K562 (cell line): ENCODE data around the gene TSC22D3. TPM values are rescaled to one million over a fixed set of nuclear protein-coding genes. Genes with fewer than 3 reads are reported as not detected.

ENCODE experiments used
- ATAC-seq: fragments of 200-7000 bp; cut with Tn5 transposase; 3 replicates; pipeline ENCODE4 v1.9.1; 2020; ENCODE audit warnings: moderate library complexity
- BruUV-seq: library from RNA; stranded (reverse); fragments of 400-500 nt; replicated peaks from 2 replicates; lab custom pipeline; 2021; lab: Mats Ljungman, UMichigan
- CTCF ChIA-PET: fragments of 300-600 bp; formaldehyde crosslinking; extraction: SDS; loops from one replicate; lab custom pipeline; 2021; ENCODE audit warnings: low intra/inter-chr PET ratio; lab: Yijun Ruan, JAX
- POLR2A ChIA-PET: fragments of 300-600, 350-650 bp; sonication (Branson Sonifier 250); formaldehyde crosslinking; extraction: SDS; loops from one replicate; lab custom pipeline; 2021; ENCODE audit warnings: antibody characterized with exemption, inconsistent platforms; lab: Yijun Ruan, JAX
- DNase-seq, 4 experiments: peaks; one replicate each; pipeline versions ENCODE4 v3.0.0 to v3.0.0-alpha.2; 2011 to 2018; ENCODE audit warnings: low spot score in 3 of 4, mixed read lengths in 3 of 4; ENCODE audit errors: extremely low read depth in 1 of 4
- FAIRE-seq: peaks from 2 replicates; lab custom pipeline; 2011; peaks lifted over from hg19 to GRCh38; lab: Jason Lieb, UNC
- H2AFZ ChIP-seq: 2 replicates; pipeline ENCODE4 v1.6.0; 2011; ENCODE audit warnings: low read depth, low read length, control low read depth, inconsistent platforms
- H3K27ac ChIP-seq: fragments of 200-600 bp; 3 replicates; pipeline ENCODE4 v1.8.0; 2011; ENCODE audit warnings: low read depth, mild to moderate bottlenecking, control low read depth, inconsistent platforms, low read length, moderate library complexity, mixed read lengths; ENCODE audit errors: extremely low read depth
- H3K27me3 ChIP-seq, 2 experiments: fragments of 300-600 bp in 1 of 2; 2 replicates in 1 of 2; 3 replicates in 1 of 2; pipeline versions ENCODE4 v1.6.0 to v1.8.0; 2011; ENCODE audit warnings: inconsistent platforms in 2 of 2, low read length in 2 of 2, mild to moderate bottlenecking in 1 of 2, mixed read lengths in 1 of 2, moderate library complexity in 1 of 2; ENCODE audit not compliant: control insufficient read depth in 2 of 2, insufficient read depth in 2 of 2
- H3K36me3 ChIP-seq: fragments of 300-600 bp; 3 replicates; pipeline ENCODE4 v1.8.0; 2011; ENCODE audit warnings: mild to moderate bottlenecking, low read length, inconsistent platforms; ENCODE audit not compliant: control insufficient read depth, insufficient read depth
- H3K4me1 ChIP-seq, 2 experiments: fragments of 200-600 bp in 1 of 2; replicated peaks in 1 of 2; 2 replicates in 1 of 2; 3 replicates in 1 of 2; pipeline versions ENCODE4 v1.5.1 to v1.8.0; 2011; ENCODE audit warnings: inconsistent platforms in 2 of 2, low read length in 2 of 2, mild to moderate bottlenecking in 1 of 2, mixed read lengths in 1 of 2, moderate library complexity in 1 of 2; ENCODE audit not compliant: control insufficient read depth in 2 of 2, insufficient read depth in 2 of 2
- H3K4me2 ChIP-seq: 2 replicates; pipeline ENCODE4 v1.6.1; 2011; ENCODE audit warnings: low read length, control low read depth, inconsistent platforms, mixed read lengths; ENCODE audit not compliant: insufficient read depth
- H3K4me3 ChIP-seq: fragments of 200-600 bp; sonication (generic), shearing (Covaris generic); 2 replicates; pipeline ENCODE4 v1.5.1; 2016; ENCODE audit warnings: control low read depth, inconsistent platforms
- H3K79me2 ChIP-seq: fragments of 200-600 bp; 3 replicates; pipeline ENCODE4 v1.8.0; 2011; ENCODE audit warnings: low read length, inconsistent platforms; ENCODE audit not compliant: control insufficient read depth, insufficient read depth
- H3K9ac ChIP-seq, 2 experiments: 2 replicates each; pipeline versions ENCODE4 v1.6.0 to v1.6.1; 2011; ENCODE audit warnings: low read depth in 2 of 2, low read length in 2 of 2, control low read depth in 1 of 2, inconsistent platforms in 1 of 2, mild to moderate bottlenecking in 1 of 2, mixed read lengths in 1 of 2; ENCODE audit not compliant: insufficient read depth in 1 of 2
- H3K9me1 ChIP-seq: one replicate; pipeline ENCODE4 v1.6.0; 2011; ENCODE audit warnings: inconsistent platforms, mild to moderate bottlenecking, low read length, moderate library complexity; ENCODE audit not compliant: control insufficient read depth, insufficient read depth
- H3K9me3 ChIP-seq: replicated peaks from 2 replicates; pipeline ENCODE4 v1.5.1; 2011; ENCODE audit warnings: low read depth, low read length, inconsistent platforms; ENCODE audit not compliant: control insufficient read depth, insufficient read depth
- H4K20me1 ChIP-seq: replicated peaks from 2 replicates; pipeline ENCODE4 v1.6.1; 2011; ENCODE audit warnings: low read length, inconsistent platforms, mixed read lengths; ENCODE audit not compliant: control insufficient read depth, insufficient read depth
- CBFA2T3 ChIP-seq: fragments of 450-650 bp; IDR thresholded peaks from 2 replicates; pipeline ENCODE4 v1.6.1; 2017
- CTBP1 ChIP-seq: fragments of 450-650 bp; IDR thresholded peaks from 2 replicates; pipeline ENCODE4 v1.6.1; 2016; ENCODE audit warnings: borderline replicate concordance
- EP300 ChIP-seq: IDR thresholded peaks from 2 replicates; pipeline ENCODE4 v1.6.1; 2012; ENCODE audit warnings: low read length, improper control_type of control experiment
- FOS ChIP-seq: IDR thresholded peaks from 3 replicates; pipeline ENCODE4 v1.6.1; 2011; ENCODE audit not compliant: insufficient read length; ENCODE audit errors: extremely low read depth
- HDAC2 ChIP-seq: fragments of 450-650 bp; IDR thresholded peaks from 2 replicates; pipeline ENCODE4 v1.6.1; 2016; ENCODE audit warnings: mild to moderate bottlenecking
- HDAC8 ChIP-seq: fragments of 450-650 bp; IDR thresholded peaks from 2 replicates; pipeline ENCODE4 v1.6.1; 2016; ENCODE audit warnings: mild to moderate bottlenecking, missing genetic modification characterization, moderate library complexity, missing compliant biosample characterization
- JUND ChIP-seq, 2 experiments: IDR thresholded peaks; 2 replicates in 1 of 2; 3 replicates in 1 of 2; pipeline ENCODE4 v1.6.1; 2011; ENCODE audit warnings: borderline replicate concordance in 2 of 2, low read depth in 2 of 2, low read length in 2 of 2, improper control_type of control experiment in 1 of 2, missing biosample characterization in 1 of 2, missing genetic modification characterization in 1 of 2, missing genetic modification reagents in 1 of 2
- KLF6 ChIP-seq: fragments of 250-450 bp; sonication (Bioruptor Pico); IDR thresholded peaks from 2 replicates; pipeline ENCODE4 v1.4.0; 2020; ENCODE audit warnings: mild to moderate bottlenecking, moderate library complexity, borderline replicate concordance
- L3MBTL2 ChIP-seq: fragments of 450-650 bp; IDR thresholded peaks from 2 replicates; pipeline ENCODE4 v1.6.1; 2016; ENCODE audit warnings: mild to moderate bottlenecking, moderate library complexity
- NR2C2 ChIP-seq, 2 experiments: fragments of 200-800 bp in 1 of 2; sonication (Bioruptor generic) in 1 of 2; sonication (generic) in 1 of 2; formaldehyde crosslinking in 1 of 2; IDR thresholded peaks; 2 replicates each; pipeline versions ENCODE4 v1.6.1 to v1.8.0; 2016 to 2022; ENCODE audit warnings: mild to moderate bottlenecking in 1 of 2, missing compliant biosample characterization in 1 of 2, missing genetic modification characterization in 1 of 2, missing genetic modification reagents in 1 of 2
- NRF1 ChIP-seq, 2 experiments: fragments of 450-650 bp; IDR thresholded peaks in 1 of 2; conservative IDR thresholded peaks in 1 of 2; 2 replicates each; pipeline ENCODE4 v1.6.1; 2014; ENCODE audit warnings: mild to moderate bottlenecking in 2 of 2
- NUFIP1 ChIP-seq: fragments of 450-650 bp; IDR thresholded peaks from 2 replicates; pipeline ENCODE4 v1.6.1; 2018; ENCODE audit not compliant: partially characterized antibody
- RCOR1 ChIP-seq, 2 experiments: IDR thresholded peaks; 2 replicates each; pipeline ENCODE4 v1.6.1; 2012; ENCODE audit warnings: low read depth in 2 of 2, low read length in 2 of 2, borderline replicate concordance in 1 of 2, improper control_type of control experiment in 1 of 2
- SREBF1 ChIP-seq: fragments of 150-350 bp; IDR thresholded peaks from 2 replicates; pipeline ENCODE4 v1.6.1; 2014; ENCODE audit warnings: antibody characterized with exemption, low read depth, low read length, borderline replicate concordance
- TEAD2 ChIP-seq: fragments of 450-650 bp; IDR thresholded peaks from 2 replicates; pipeline ENCODE4 v1.6.1; 2016; ENCODE audit warnings: missing genetic modification characterization, control low read depth, missing compliant biosample characterization
- WGBS: fragments of 100-300 bp; shearing (Covaris generic); methylation state at CpG from one replicate; pipeline ENCODE4 v1.1.6; 2016; ENCODE audit warnings: low coverage, mixed read lengths; ENCODE audit not compliant: insufficient coverage; ENCODE audit errors: missing lambda C conversion rate; 5-methylcytosine and 5-hydroxymethylcytosine counted together
- in situ Hi-C: fragments of 300-500 bp; cut with MboI; formaldehyde crosslinking; loops from 4 replicates; pipeline ENCODE4 v1.15.0; 2018; ENCODE audit warnings: inconsistent platforms, mixed read lengths
- intact Hi-C: fragments of 100-400 bp; cut with micrococcal nuclease; formaldehyde crosslinking; loops from 2 replicates; pipeline ENCODE4 v1.14.2; 2022
- polyA plus RNA-seq, 8 experiments: library from polyadenylated mRNA; depleted of rRNA in 4 of 8; stranded (reverse) in 5 of 8; unstranded in 3 of 8; fragments of >200 nt; fragmentation: Nextera tagmentation in 2 of 8; fragmentation: Illumina TruSeq in 1 of 8; extraction: Ambion mirVana in 2 of 8; extraction: Trizol in 1 of 8; gene quantifications; 2 replicates each; pipeline versions ENCODE4 v1.2.1 to v1.2.3, GENCODE V29; 2011 to 2014; ENCODE audit warnings: inconsistent platforms in 1 of 8, missing spikeins in 1 of 8
- total RNA-seq, 7 experiments: library from RNA; depleted of rRNA in 6 of 7; stranded (reverse); fragments of >200 nt in 6 of 7; fragmentation: Illumina TruSeq in 2 of 7; extraction: Trizol in 2 of 7; gene quantifications; 2 replicates each; pipeline versions ENCODE4 v1.2.1 to v1.2.3, GENCODE V29; 2011 to 2021; ENCODE audit warnings: low replicate concordance in 1 of 7
- TF ChIP-seq, protein P1 (sequence below): fragments of 450-650 bp; IDR thresholded peaks from 2 replicates; pipeline ENCODE4 v1.7.1; 2018; ENCODE audit warnings: mild to moderate bottlenecking, low read depth; ENCODE audit not compliant: partially characterized antibody
- TF ChIP-seq, protein P2 (sequence below): sonication (generic); formaldehyde crosslinking; IDR thresholded peaks from 2 replicates; pipeline ENCODE4 v1.5.0; 2020; ENCODE audit warnings: missing genetic modification reagents

The TSC22D3 gene
- total and polyA plus RNA-seq, 9 of the 15 experiments (the other 6 are each of a cell fraction or from before 2014, with no cell fraction given) = 0.48 to 3.0 (median 0.87) TPM

DNA sequence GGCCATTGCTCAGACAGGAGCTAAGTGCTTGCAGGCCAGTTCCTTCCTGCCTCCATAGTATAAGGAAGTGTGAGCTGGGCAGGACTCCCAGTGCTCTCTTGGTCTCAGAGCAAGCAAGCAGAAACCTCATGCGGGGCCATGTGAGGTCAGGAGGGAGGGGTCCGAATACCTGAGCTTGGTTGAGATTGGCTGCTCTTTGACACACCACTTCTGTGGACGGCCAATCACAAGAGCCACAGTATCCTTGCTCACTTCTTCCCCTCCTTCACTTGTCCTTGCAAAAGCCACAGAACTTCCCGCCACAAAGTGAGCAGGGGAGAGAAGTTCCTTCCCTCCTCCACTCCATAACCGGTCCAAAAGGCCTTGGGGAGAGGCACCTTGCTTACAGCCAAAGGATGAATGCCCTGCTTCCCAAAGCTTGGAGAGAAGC lies 90.6 kb downstream of the TSC22D3 start:
- in situ Hi-C loops (no loop called here), intact Hi-C loops (no loop called here)
- H3K36me3 ChIP-seq = no peaks in the 10 kb centered on the region
- H3K4me3 ChIP-seq = no peak overlapping the region
- no peaks in the 10 kb centered on the region for H3K9me1 ChIP-seq
- peak; percentile 89 for FAIRE-seq
- H3K9ac ChIP-seq = peak overlapping the region in 1 of 2 experiments; percentile 12; a peak in 1 of 4 replicates
- ChIA-PET CTCF (interaction anchor here (0.7 kb wide), 1 partner anchor 105 kb away, joined by 3 read pairs; no protein-coding TSS in a partner anchor), POLR2A (interaction anchor here (0.6 to 1.0 kb wide), 4 partner anchors 10 to 19 kb away, joined by 3 to 5 read pairs (median 4); no protein-coding TSS in a partner anchor)
- BruUV-seq = no TSS peak
- peak; percentile 99 for ATAC-seq
- peak overlapping the region; percentile 74 for H2AFZ ChIP-seq
- H3K9me3 ChIP-seq = no peaks in the 10 kb centered on the region
- no peaks in the 10 kb centered on the region for H4K20me1 ChIP-seq
- H3K4me2 ChIP-seq = peak overlapping the region; percentile 21; the same call in 1 of the 2 replicates
- H3K27ac ChIP-seq = peak overlapping the region; percentile 48; the same call in 1 of the 3 replicates
- DNase-seq = peak; percentile 69 to 81 (median 77)
- H3K27me3 ChIP-seq = no peaks in the 10 kb centered on the region
- peaks cover 0 to 12% of the 10 kb centered on the region in 2 experiments; a peak in 3 of 5 replicates for H3K4me1 ChIP-seq
- 3% methylated on average over 4 of the region's 5 CpGs for WGBS
- no peaks in the 10 kb centered on the region for H3K79me2 ChIP-seq
- 0 out of 2 replicates have a peak, but pooled peaks have one; percentile 32 for TF ChIP-seq HDAC8
- peak in 1 of 2 experiments; percentile 14; a peak in 1 of 4 replicates for TF ChIP-seq RCOR1 (IDR thresholded peaks at IDR 0.05; ENCODE audit: borderline replicate concordance in 1 of 2, low read depth in 2 of 2, low read length in 2 of 2)
- peak; percentile 29 for TF ChIP-seq FOS
- TF ChIP-seq, protein P1, sequence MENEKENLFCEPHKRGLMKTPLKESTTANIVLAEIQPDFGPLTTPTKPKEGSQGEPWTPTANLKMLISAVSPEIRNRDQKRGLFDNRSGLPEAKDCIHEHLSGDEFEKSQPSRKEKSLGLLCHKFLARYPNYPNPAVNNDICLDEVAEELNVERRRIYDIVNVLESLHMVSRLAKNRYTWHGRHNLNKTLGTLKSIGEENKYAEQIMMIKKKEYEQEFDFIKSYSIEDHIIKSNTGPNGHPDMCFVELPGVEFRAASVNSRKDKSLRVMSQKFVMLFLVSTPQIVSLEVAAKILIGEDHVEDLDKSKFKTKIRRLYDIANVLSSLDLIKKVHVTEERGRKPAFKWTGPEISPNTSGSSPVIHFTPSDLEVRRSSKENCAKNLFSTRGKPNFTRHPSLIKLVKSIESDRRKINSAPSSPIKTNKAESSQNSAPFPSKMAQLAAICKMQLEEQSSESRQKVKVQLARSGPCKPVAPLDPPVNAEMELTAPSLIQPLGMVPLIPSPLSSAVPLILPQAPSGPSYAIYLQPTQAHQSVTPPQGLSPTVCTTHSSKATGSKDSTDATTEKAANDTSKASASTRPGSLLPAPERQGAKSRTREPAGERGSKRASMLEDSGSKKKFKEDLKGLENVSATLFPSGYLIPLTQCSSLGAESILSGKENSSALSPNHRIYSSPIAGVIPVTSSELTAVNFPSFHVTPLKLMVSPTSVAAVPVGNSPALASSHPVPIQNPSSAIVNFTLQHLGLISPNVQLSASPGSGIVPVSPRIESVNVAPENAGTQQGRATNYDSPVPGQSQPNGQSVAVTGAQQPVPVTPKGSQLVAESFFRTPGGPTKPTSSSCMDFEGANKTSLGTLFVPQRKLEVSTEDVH = peak; percentile 83
- TF ChIP-seq EP300 = peak; percentile 18; the same call in 1 of the 2 replicates
- TF ChIP-seq NUFIP1 = no peak
- peak; percentile 59; the same call in 1 of the 2 replicates for TF ChIP-seq CTBP1
- TF ChIP-seq TEAD2 (tag) = no peak
- peak; percentile 87 for TF ChIP-seq L3MBTL2
- TF ChIP-seq, protein P2, sequence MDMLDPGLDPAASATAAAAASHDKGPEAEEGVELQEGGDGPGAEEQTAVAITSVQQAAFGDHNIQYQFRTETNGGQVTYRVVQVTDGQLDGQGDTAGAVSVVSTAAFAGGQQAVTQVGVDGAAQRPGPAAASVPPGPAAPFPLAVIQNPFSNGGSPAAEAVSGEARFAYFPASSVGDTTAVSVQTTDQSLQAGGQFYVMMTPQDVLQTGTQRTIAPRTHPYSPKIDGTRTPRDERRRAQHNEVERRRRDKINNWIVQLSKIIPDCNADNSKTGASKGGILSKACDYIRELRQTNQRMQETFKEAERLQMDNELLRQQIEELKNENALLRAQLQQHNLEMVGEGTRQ (CRISPR knock-in tag) = no peak
- no peak for TF ChIP-seq JUND (IDR thresholded peaks at IDR 0.05; ENCODE audit: borderline replicate concordance, low read depth, low read length)
- peak; percentile 42; the same call in 1 of the 3 replicates for TF ChIP-seq JUND (tag; IDR thresholded peaks at IDR 0.05; ENCODE audit: borderline replicate concordance, low read depth, low read length)
- no peak for TF ChIP-seq CBFA2T3
- TF ChIP-seq KLF6 (CRISPR knock-in tag) = no peak
- peak; percentile 42 to 46; a peak in 3 of 4 replicates for TF ChIP-seq NRF1 (conservative IDR thresholded peaks at IDR 0.05 in 1 of 2, IDR thresholded peaks at IDR 0.05 in 1 of 2)
- no peak for TF ChIP-seq NR2C2 (CRISPR knock-in tag; IDR thresholded peaks at IDR 0.05)
- TF ChIP-seq NR2C2 (tag; IDR thresholded peaks at IDR 0.05) = peak; percentile 27; the same call in 1 of the 2 replicates
- TF ChIP-seq SREBF1 = peak; percentile 93
- TF ChIP-seq HDAC2 = peak; percentile 21; the same call in 1 of the 2 replicates
